Left colon (tissue), 2 donors: Measurements from ENCODE around the gene RCN2. TPM values are rescaled to one million over a fixed set of nuclear protein-coding genes. Genes with fewer than 3 reads are reported as not detected.
"Not testable (repeated sequence)": the region's sequence is repeated elsewhere in the genome, so short reads cannot be mapped to it uniquely, and the experiment has no call there.

ENCODE experiments used
- ATAC-seq: fragments of 200-7000 bp; cut with Tn5 transposase; one replicate; pipeline ENCODE4 v1.9.1; 2020; ENCODE audit warnings: mild to moderate bottlenecking, moderate library complexity
- DNase-seq, 2 donors: peaks; one replicate each; pipeline ENCODE4 v3.0.0-alpha.2; 2020
- intact Hi-C, 2 donors: fragments of 100-400 bp; cut with DNase I in 1 of 2; cut with micrococcal nuclease in 1 of 2; formaldehyde crosslinking; loops; one replicate each; pipeline versions ENCODE4 v1.11.2 to v1.14.0; 2022; cut with DNase I, micrococcal nuclease
- total RNA-seq, 2 donors: library from RNA; stranded (reverse); fragmentation: NEBNext Ultra II Directional; extraction: Animal tissue kit (Norgen Biotek cat#: 25700); gene quantifications; one replicate each; pipeline ENCODE4 v1.2.1, GENCODE V29; 2021
- donor health status: DM: no; HTN: no; CAD: no.
- donor health status: DM: yes; HTN: yes; CAD: no.

RCN2 gene
- total RNA-seq, 2 donors from 2014 or later, result 28.8 to 30.0 TPM

DNA sequence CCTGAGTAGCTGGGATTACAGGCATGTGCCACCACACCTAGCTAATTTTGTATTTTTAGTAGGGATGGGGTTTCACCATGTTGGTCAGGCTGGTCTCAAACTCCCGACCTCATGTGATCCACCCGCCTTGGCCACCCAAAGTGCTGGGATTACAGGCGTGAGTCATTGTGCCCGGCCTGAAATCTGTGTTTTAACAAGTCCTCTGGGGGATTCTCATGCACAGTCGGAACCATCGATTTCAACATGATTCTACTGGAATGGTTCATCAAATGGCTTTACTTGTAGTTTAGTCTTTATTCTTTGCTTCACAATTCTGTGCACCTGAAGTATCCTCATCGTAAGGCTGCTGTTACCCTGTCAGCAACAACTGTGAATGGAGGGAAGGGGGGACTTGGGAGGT is 34.5 kb downstream of the RCN2 start:
- DNase-seq, ATAC-seq, intact Hi-C loops: not testable (repeated sequence)

DNA sequence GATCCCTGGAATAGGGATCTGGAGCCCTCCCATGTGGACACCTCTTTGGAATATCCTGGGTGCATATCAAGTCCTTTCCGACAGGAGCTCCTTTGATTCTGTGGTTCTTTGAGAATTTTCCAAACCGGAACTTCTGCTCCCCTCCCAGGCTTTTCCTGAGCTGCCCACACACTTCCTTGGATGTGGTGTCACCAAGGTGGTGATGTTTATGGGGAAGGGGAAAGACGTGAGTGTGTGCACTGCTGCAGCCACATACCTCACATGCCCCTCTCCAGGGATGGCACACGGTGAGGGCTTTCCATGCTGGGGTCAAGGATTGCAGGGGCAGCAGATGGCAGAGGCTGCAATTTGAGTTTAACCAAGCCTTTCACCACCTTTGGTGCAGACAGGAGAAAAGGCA is 35.5 kb downstream of the RCN2 start:
- ATAC-seq (no peak), DNase-seq (no peak)
- intact Hi-C loops, result no loop called here

DNA sequence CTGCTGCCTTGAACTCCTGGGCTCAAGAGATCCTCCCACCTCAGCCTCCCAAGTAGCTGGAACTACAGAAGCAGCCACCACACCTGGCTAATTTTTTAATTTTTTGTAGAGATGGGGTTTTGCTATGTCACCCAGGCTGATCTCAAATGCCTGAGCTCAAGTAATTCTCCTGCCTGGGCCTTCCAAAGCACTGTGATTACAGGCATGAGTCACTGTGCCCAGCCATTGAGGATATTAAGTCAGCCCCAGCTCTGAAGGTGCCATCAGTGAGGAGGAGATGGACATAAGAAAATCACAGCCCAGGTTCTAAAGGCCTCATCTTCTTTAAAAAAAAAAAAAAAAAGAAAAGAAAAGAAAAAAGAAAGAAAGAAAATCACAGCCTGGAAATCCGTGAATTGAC is 36.8 kb downstream of the RCN2 start:
- DNase-seq (no peak), ATAC-seq (no peak)
- intact Hi-C loops, result no loop called here

DNA sequence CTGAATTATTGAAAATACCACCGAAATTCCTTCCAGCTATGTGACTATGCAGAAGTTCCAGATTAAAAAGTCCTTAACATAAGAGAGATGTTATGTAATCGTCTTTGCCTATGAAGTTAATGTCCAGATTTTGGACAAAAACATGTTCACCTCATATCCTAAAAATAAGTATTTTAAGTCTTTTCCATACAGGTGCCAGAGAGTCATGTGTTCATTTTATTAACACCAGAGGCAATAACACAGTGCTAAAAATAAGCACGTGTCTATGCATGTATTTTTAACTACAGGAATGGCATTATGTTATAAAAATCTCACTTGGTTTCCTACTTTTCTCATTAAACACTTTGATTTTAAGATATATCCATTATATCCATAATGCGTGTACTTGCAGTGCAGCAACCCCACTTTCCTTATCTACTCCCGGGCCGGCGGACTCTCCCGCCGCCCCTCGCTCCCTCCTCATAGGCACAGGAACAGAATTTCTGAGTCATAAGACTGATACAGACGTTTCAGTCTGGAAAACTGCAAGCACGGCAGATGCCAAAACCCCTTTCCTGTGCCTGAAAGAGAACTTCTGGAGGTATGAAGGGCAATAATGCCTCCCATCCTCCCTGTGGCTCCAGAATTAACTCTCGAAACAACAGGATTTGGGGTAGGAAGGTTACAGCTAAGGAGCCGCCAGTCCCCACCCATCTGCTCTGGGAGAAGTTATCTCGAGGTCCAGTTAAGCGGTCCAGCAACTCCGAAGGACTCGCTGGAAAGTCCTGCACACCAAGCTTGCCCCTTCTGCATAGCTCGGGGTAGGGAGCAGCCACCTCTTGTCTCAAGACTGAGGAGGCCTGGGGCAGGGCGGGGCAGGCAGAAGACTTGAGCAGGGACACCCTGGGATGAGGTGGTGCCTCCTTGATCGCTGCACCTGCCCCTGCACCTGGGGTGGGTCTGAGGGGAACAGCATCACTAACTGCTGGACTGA is 41.1 kb downstream of the RCN2 start:
- no peak for ATAC-seq
- intact Hi-C loops, result no loop called here
- DNase-seq, result no peak

DNA sequence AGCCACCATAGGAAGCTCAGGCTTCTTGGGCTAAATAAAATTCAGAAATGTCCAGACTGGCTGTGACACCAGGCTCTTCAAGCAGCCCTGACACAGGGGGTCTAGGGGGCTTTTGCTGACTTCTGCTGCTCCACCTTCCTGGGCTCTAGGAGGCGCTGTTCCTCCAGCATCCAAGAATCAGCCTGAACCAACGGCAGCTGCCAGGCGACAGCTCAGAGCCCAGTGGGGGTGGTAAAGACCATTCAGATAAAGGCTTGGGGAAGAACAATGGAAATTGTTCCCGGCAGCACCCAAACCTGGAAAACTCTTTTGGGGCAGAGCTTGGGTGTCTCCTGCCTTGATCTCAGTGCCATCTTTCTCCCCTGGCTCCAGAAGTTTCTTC is 41.8 kb downstream of the RCN2 start:
- ATAC-seq (no peak), DNase-seq (peak in 1 of 2 donors; percentile 41)
- intact Hi-C loops, result no loop called here

DNA sequence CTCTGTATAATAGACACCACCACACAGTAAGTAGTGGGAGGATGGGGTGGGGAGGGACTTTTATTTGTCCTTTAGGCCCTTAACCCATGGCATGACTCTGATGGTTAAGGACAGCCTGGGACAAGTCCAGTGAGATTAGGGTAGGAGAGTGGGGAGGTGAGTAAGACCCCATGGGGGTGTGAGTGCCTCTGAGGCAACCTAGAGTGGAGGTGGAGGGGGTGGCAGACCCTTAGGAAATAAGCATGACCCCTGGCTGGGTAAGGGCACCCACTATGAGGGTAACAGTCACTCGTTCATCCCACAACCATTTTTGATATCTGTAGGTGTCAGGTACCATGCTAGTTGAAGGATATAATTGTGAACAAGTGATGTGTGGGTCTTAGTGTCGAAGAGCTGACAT is 42.4 kb downstream of the RCN2 start:
- intact Hi-C loops, result no loop called here
- no peak for DNase-seq
- ATAC-seq, result no peak

DNA sequence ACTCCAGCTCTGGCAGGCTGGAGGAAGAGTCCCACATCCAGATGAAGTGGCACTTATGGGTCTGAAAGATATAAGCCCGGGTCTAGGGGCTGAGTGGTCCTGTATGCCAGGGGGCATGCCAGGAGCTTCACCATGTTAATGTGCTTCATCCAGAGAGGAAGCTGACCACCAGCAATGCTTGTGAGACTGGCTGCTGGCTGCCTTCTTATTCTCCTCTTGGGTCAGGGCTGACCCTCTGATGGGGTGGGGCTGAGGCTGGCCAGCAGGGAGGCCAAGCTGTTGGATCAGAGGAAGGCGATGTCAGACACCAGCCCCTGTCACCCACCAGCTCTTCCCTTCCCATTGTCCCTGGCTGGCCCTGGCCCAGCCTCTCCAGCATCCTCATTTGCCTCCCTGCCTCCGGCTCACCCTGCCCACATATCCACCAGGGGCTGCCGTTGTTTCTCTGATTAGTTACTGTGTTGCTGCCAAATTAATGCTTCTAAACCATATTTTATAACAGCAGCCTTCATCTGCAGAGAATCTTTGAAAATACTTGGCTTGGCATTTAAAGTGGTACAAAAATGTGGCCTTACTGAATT is 43.0 kb downstream of the RCN2 start:
- no peak for ATAC-seq
- no peak for DNase-seq
- intact Hi-C loops, result no loop called here

DNA sequence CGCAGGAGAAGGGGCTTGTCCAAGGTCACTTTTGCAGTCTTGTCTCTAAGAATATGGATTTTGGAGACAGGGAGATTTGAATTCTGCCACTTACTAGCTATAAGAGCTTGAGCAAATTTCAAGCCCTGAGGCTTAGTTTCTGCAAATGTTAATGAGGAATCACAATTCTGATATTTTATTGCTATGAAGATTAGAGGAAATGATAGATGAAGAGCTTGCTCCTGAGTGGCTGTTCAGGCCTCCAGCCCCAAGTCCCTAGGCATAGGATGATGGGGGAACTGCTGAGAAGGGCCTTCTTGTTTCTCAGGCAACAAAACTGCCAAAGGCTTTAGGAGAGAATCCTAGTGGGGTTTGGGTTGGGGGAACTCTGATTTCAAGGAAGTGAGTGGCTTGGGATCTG is 44.6 kb downstream of the RCN2 start:
- DNase-seq (no peak), ATAC-seq (no peak)
- intact Hi-C loops, result no loop called here

DNA sequence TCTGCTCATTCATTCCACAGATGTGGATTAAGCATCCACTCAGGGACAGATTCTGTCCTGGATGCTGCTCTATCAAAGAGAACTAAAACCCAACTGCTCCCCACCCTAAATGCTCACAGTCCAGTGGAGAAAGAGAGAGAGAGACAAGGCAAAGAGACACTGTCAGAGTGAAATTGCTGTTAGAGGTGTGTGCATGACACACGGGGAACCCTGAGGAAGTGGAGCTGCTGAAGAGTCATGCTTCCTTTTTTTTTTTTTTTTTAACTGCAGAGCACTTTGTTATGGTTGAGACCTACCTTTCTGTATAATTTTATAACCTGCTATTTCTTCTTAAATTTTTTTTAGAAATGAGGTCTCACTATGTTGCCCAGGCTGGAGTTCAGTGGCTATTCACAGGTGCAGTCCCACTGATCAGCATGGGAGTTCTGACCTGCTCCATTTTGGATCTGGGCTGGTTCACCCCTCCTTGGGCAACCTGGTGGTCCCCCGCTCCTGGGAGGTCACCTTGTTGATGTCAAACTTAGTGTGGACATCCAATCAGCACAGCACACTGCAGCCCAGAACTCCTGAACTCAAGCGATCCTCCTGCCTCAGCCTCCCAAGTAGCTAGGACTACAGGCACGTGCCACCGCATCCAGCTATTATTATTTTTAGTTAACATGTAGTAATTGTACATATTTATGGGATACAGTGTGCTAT is 45.2 kb downstream of the RCN2 start:
- DNase-seq (no peak), ATAC-seq (no peak)

DNA sequence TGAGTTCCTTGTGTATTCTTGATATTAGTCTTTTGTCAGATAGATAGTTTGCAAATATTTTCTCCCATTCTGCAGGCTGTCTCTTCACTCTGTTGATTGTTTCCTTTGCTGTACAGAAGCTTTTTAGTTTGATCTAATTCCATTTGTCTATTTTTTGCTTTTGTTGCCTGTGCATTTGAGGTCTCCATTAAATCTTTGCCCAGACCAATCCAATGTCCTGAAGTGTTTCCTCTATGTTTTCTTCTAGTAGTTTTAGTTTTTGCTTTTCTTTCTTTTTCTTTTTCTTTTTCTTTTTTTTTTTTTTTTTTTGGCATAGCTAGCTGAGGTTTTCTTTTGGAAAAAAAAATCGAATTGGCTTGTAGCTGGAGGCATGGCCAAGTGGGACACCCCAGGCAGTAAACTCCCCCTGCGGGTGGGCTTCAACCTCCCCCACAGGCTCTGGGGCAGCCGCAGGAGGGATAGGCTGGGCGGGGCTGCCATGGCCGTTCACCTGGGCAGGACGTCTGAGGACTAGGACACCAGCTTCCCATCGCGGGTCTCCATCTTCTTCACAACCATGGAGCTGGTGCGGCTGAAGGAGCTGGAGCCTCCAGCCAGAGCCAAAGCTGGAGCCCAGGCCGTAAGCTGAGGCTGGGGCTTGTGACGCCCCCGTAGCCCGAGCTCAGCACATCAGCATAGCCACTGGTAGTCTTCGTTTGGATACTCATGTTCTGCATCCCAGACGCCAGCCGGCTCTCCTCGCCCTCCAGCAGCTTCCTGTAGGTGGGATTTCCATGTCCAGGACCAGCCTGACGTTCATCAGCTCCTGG is 47.2 kb downstream of the RCN2 start:
- intact Hi-C loops, result no loop called here
- DNase-seq (no peak), ATAC-seq (no peak)

More for the DNA sequence above, 45.2 kb downstream of the RCN2 start:
- intact Hi-C loops, result no loop called here

DNA sequence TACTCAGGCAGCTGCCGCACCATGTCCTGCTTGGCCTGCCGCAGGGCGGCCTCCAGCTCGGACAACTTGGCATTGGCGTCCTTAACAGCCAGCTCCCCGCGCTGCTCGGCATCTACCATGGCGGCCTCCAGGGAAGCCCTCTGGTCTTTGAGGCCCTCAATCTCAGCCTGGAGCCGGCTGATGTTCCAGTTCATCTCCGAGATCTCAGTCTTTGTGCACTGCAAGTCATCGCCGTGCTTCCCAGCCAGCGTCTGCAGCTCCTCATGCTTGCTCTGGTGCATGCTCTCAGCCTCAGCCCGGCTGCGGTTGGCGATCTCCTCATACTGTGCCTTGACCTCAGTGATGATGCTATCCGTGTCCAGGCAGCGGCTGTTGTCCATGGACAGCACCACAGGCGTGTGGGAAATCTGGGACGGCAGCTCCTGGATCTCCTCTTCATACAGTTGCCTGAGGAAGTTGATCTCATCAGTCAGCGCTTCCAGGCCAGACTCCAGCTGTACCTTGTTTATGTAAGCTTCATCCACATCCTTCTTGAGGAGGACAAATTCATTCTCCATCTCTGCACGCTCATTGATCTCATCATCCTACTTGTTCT is 47.9 kb downstream of the RCN2 start:
- DNase-seq, result no peak
- intact Hi-C loops, result no loop called here
- no peak for ATAC-seq

DNA sequence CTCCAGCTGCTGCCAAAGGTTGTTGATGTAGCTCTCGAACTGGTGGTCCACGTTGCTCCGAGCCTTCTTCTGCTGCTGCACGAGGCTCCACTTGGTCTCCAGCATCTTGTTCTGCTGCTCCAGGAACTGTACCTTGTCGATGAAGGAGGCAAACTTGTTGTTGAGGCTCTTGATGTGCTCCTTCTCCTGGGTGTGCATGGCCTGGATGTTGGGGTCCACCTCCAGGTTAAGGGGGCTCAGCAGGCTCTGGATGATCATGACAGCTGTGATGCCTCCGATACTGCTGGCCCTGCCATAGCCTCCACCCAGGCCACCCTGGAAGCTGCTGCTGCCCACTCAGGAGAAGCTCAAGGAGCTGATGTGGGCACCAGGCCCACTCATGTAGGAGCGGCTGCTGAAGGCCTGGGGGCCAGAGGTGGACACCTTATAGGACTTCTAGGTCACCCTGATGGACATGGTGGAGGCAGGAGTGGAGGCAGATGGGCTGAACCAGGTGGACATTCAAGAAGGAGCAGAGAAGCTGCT is 48.5 kb downstream of the RCN2 start:
- intact Hi-C loops, result no loop called here
- ATAC-seq (no peak), DNase-seq (no peak)

DNA sequence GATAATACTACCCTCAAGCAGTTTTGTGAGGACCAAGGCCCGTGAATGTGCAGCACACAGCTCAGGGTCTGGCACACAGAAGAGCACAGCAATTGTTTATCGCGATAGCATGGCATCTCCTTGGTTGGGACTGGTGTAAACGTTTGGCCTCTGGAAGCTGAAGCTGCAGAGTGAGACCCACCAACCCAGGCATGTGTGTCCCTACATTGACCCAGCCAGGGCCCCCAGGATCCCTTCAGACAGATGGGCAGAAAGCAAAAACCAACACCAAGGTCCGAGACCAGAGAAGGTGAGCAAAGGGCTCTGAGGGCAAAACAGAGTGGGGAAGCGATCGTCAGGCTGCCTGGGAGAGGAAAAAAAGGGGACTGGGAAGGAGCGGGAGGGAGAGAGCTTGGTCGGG is 50.8 kb downstream of the RCN2 start:
- no peak for ATAC-seq
- DNase-seq, result no peak
- intact Hi-C loops, result no loop called here

DNA sequence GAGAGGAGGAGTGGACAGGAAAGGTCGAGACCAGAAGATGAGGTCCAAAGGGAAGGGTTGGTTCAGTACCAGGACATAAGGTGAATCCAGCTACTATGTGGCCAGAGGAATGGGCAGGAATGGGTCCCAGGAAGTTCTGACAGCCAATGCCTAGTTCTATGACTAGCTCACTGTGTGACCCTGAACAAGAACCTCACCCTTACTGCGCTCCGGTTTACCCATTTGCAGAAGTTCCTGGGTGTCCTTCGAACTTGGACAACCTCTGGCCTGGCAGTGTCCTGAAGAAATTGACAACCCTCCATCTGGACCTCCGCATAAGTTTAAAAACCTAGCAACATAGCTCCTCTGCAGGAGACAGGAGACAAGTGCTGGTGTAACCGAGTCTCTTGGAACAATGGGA is 51.2 kb downstream of the RCN2 start:
- ATAC-seq (no peak), DNase-seq (no peak)
- intact Hi-C loops, result no loop called here

DNA sequence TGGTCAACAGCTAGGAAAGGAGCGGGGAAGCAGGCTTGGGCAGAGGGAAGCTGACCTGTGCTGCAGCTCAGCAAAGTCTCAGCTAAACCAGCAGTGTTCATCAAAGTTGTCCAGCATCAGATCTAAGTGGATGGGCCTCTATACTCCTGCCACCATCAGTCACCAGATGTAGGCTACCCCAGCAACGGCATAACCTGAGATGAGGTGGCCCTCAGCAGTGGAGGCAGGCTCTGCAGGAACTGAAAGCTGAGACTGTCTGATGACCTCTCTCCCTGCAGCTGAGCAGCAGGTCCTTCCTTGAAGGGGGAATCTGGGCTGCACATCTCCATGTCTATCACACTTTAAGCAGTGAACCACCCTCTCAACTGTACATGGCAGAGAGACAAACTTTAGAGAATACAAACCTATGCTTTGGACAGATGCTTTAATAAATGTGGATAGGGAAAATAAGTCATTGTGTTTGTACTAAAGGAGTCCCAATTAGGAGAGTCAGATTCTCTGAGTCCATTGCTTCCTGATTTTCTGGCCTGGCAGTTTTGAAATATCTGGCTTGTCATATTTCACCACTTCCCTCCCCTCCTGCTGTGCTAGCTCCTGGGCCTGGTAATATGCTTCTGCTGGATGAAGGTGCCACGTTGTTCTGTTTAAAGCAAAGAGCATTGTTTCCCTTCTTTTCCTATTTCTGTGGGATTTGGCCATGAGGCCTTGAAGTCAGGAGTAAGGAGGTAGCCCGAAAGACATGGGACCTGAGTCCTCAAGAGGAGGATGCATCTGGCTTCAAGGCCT is 52.2 kb downstream of the RCN2 start:
- intact Hi-C loops, result no loop called here
- DNase-seq, result no peak
- no peak for ATAC-seq

DNA sequence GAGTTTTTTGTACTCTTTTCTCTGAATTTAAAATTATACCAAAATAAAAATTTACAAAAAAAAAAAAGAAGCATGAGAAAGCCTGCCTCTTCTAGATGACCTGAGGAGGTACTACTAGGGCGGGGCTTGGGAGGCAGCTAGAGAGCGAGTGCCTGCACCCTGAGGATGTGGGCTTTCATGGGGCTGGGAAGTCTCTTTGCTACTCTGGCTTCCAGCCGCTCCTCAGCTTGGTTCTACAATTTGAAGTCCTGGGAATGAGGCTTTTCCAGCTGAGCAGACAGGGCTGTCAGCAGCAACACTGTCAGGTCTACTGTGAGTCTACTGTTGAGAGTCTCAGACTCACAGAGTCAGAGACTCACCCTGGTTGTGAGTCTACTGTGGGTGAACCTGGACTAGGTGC is 55.2 kb downstream of the RCN2 start:
- no peak for ATAC-seq
- DNase-seq, result no peak
- intact Hi-C loops, result no loop called here

DNA sequence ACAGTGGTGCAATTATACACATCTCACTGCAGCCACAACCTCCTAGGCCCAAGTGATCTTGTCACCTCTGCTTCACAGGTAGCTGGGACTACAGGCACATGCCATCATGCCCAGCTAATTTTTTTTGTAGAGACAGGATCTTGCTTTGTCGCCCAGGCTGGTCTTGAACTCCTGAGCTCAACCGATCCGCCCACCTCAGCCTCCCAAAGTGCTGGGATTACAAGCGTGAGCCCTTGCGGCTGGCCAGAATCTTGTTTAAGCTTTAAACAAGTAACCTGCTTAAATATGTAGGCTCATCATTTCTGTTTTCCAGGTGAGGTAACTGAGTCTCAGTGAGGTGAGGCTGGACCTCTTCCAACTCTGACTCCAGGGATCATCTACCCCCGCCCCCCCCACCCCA is 55.7 kb downstream of the RCN2 start:
- ATAC-seq (no peak), DNase-seq (no peak)
- intact Hi-C loops, result no loop called here
